ENCODE measurements around the gene EPHA3. TPM values are rescaled to one million over a fixed set of nuclear protein-coding genes. Genes with fewer than 3 reads are reported as not detected.
A peak's percentile ranks its signal among the peaks of the same experiment; 100 is the strongest.

EPHA3 gene
- total and polyA plus RNA-seq, 2 donors (not counting 1 experiment from before 2014, with no cell fraction given), result 0.23 to 0.99 TPM

DNA sequence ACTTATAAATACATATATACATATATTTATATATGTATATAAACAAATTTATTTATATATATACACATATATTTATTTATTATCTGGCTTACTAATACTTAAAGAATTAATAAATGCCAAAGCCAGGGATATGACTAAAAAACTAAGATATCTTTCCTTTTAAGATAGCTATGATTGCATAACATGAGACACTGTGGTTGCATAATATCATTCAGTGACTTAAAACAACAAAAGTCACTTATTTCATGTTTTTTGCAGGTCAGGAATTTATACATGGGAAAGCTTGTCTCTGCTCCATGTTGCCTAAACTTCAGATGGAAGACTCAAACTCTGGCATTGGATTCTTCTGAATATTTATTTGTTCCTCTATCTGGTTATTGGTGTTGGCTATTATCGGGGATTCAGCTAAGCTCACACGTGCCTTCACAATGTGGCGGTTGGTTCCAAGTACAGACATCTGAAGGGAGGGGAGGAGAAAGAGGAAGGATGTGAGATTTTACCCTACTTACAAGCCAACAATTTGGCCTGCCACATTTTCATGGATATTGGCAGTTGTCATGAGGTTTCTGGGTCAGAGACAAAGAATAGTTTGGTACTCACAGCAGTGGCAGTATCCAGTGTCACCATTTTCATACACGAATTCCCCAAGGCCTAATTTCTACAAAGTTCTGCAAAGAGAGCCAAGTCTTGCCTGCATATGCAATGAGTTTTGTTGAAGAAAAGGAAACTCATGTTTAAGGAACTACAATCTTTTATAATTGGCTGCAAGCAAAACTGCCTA lies 381.6 kb downstream of the EPHA3 start:
- Histone ChIP-seq H3K9ac (ENCODE audit: insufficient read depth, low read length) (no peak overlapping the region), H3K4me2 (ENCODE audit: extremely low read depth, insufficient read depth, low read length) (no peak overlapping the region), H4K20me1 (ENCODE audit: control insufficient read depth, extremely low read depth, insufficient read depth, low read length) (no peaks in the 10 kb centered on the region), H3K4me1 (ENCODE audit: control insufficient read depth, extremely low read depth, insufficient read depth, low read length) (no peaks in the 10 kb centered on the region), H3K27ac (ENCODE audit: insufficient read depth, low read length) (no peak overlapping the region), H3K79me2 (ENCODE audit: control insufficient read depth, insufficient read depth, low read length) (no peaks in the 10 kb centered on the region), H3K36me3 (ENCODE audit: control insufficient read depth, insufficient read depth, low read length) (no peaks in the 10 kb centered on the region), H3K4me3 (replicated peaks in 1 of 4; ENCODE audit: control extremely low read depth in 1 of 4, insufficient read depth in 1 of 4, low read depth in 3 of 4, low read length in 4 of 4) (no peak overlapping the region), H2AFZ (ENCODE audit: low read length) (no peak overlapping the region), H3K9me3 (ENCODE audit: control insufficient read depth, insufficient read depth, low read depth, low read length) (no peaks in the 10 kb centered on the region), H3K27me3 (ENCODE audit: control insufficient read depth, insufficient read depth, low read length) (no peaks in the 10 kb centered on the region)
- TF ChIP-seq, protein P1, sequence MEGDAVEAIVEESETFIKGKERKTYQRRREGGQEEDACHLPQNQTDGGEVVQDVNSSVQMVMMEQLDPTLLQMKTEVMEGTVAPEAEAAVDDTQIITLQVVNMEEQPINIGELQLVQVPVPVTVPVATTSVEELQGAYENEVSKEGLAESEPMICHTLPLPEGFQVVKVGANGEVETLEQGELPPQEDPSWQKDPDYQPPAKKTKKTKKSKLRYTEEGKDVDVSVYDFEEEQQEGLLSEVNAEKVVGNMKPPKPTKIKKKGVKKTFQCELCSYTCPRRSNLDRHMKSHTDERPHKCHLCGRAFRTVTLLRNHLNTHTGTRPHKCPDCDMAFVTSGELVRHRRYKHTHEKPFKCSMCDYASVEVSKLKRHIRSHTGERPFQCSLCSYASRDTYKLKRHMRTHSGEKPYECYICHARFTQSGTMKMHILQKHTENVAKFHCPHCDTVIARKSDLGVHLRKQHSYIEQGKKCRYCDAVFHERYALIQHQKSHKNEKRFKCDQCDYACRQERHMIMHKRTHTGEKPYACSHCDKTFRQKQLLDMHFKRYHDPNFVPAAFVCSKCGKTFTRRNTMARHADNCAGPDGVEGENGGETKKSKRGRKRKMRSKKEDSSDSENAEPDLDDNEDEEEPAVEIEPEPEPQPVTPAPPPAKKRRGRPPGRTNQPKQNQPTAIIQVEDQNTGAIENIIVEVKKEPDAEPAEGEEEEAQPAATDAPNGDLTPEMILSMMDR (conservative IDR thresholded peaks at IDR 0.05 in 1 of 2, IDR thresholded peaks at IDR 0.05 in 1 of 2; ENCODE audit: low read depth in 1 of 2, low read length in 2 of 2), result no peak
- DNase-seq (ENCODE audit: low read depth in 2 of 2), result peak in 1 of 2 donors; percentile 20

DNA sequence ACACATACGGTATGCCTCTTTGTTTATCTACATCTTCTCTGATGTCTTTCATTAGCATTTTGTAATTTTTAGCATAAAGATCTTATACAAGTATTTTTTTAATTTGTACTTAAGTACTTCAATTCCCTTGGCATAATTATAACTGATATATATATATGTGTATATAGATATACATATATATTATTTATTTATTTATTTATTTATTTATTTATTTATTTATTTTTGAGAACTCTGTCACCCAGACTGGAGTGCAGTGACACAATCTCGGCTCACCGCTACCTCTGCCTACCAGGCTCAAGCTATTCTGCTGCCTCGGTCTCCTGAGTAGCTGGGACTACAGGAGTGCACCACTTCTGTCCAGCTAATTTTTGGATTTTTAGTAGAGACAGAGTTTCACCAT lies 382.7 kb downstream of the EPHA3 start:
- Histone ChIP-seq H3K9ac (ENCODE audit: insufficient read depth, low read length) (no peak overlapping the region), H3K4me3 (replicated peaks in 1 of 4; ENCODE audit: control extremely low read depth in 1 of 4, insufficient read depth in 1 of 4, low read depth in 3 of 4, low read length in 4 of 4) (no peak overlapping the region), H4K20me1 (ENCODE audit: control insufficient read depth, extremely low read depth, insufficient read depth, low read length) (no peaks in the 10 kb centered on the region), H3K27me3 (ENCODE audit: control insufficient read depth, insufficient read depth, low read length) (no peaks in the 10 kb centered on the region), H3K27ac (ENCODE audit: insufficient read depth, low read length) (no peak overlapping the region), H2AFZ (ENCODE audit: low read length) (no peak overlapping the region), H3K4me2 (ENCODE audit: extremely low read depth, insufficient read depth, low read length) (no peak overlapping the region), H3K9me3 (ENCODE audit: control insufficient read depth, insufficient read depth, low read depth, low read length) (no peaks in the 10 kb centered on the region), H3K4me1 (ENCODE audit: control insufficient read depth, extremely low read depth, insufficient read depth, low read length) (no peaks in the 10 kb centered on the region), H3K79me2 (ENCODE audit: control insufficient read depth, insufficient read depth, low read length) (no peaks in the 10 kb centered on the region), H3K36me3 (ENCODE audit: control insufficient read depth, insufficient read depth, low read length) (no peaks in the 10 kb centered on the region)
- no peak for DNase-seq (ENCODE audit: low read depth in 2 of 2)
- TF ChIP-seq EZH2 (IDR thresholded peaks at IDR 0.05; ENCODE audit: low read length, missing control alignments), result no peak
- TF ChIP-seq, protein P1 (conservative IDR thresholded peaks at IDR 0.05 in 1 of 2, IDR thresholded peaks at IDR 0.05 in 1 of 2; ENCODE audit: low read depth in 1 of 2, low read length in 2 of 2), result no peak

GRCh38 chr3:89494734-89495133 lies 387.3 kb downstream of the EPHA3 start:
- no peak overlapping the region for H3K4me3 ChIP-seq (replicated peaks in 1 of 4; ENCODE audit: control extremely low read depth in 1 of 4, insufficient read depth in 1 of 4, low read depth in 3 of 4, low read length in 4 of 4)
- no peaks in the 10 kb centered on the region for H3K27me3 ChIP-seq (ENCODE audit: control insufficient read depth, insufficient read depth, low read length)
- no peak for DNase-seq (ENCODE audit: low read depth in 2 of 2)
- no peak overlapping the region for H3K4me2 ChIP-seq (ENCODE audit: extremely low read depth, insufficient read depth, low read length)
- H4K20me1 ChIP-seq (ENCODE audit: control insufficient read depth, extremely low read depth, insufficient read depth, low read length), result no peaks in the 10 kb centered on the region
- TF ChIP-seq, protein P1 (conservative IDR thresholded peaks at IDR 0.05 in 1 of 2, IDR thresholded peaks at IDR 0.05 in 1 of 2; ENCODE audit: low read depth in 1 of 2, low read length in 2 of 2), result no peak
- no peak for TF ChIP-seq EZH2 (IDR thresholded peaks at IDR 0.05; ENCODE audit: low read length, missing control alignments)
- H3K79me2 ChIP-seq (ENCODE audit: control insufficient read depth, insufficient read depth, low read length), result no peaks in the 10 kb centered on the region
- no peak overlapping the region for H3K27ac ChIP-seq (ENCODE audit: insufficient read depth, low read length)
- no peaks in the 10 kb centered on the region for H3K36me3 ChIP-seq (ENCODE audit: control insufficient read depth, insufficient read depth, low read length)
- no peak overlapping the region for H2AFZ ChIP-seq (ENCODE audit: low read length)
- H3K9ac ChIP-seq (ENCODE audit: insufficient read depth, low read length), result no peak overlapping the region
- no peaks in the 10 kb centered on the region for H3K4me1 ChIP-seq (ENCODE audit: control insufficient read depth, extremely low read depth, insufficient read depth, low read length)
- H3K9me3 ChIP-seq (ENCODE audit: control insufficient read depth, insufficient read depth, low read depth, low read length), result no peaks in the 10 kb centered on the region

Measured in fibroblast of lung (primary cell).